NCI-H1105 treated with DMSO at 0.1 percent for 48 hours (cell line): ENCODE data around the gene CD4.
"Not testable (repeated sequence)": the region's sequence is repeated elsewhere in the genome, so short reads cannot be mapped to it uniquely, and the experiment has no call there.

ENCODE experiments used
- DNase-seq: peaks from one replicate; lab custom pipeline; 2025; lab: John Stamatoyannopoulos, UW

CD4 gene

GRCh38 chr12:6868211-6869048 is 79.1 kb downstream of the CD4 start:
- no peak for DNase-seq

- peak; percentile 76 for DNase-seq
Measured at GRCh38 chr12:6869049-6870021, 80.0 kb downstream of the CD4 start.

GRCh38 chr12:6870304-6870703 is 81.0 kb downstream of the CD4 start:
- not testable (repeated sequence) for DNase-seq
